ENCODE measurements around the gene LYAR.

LYAR gene

DNA sequence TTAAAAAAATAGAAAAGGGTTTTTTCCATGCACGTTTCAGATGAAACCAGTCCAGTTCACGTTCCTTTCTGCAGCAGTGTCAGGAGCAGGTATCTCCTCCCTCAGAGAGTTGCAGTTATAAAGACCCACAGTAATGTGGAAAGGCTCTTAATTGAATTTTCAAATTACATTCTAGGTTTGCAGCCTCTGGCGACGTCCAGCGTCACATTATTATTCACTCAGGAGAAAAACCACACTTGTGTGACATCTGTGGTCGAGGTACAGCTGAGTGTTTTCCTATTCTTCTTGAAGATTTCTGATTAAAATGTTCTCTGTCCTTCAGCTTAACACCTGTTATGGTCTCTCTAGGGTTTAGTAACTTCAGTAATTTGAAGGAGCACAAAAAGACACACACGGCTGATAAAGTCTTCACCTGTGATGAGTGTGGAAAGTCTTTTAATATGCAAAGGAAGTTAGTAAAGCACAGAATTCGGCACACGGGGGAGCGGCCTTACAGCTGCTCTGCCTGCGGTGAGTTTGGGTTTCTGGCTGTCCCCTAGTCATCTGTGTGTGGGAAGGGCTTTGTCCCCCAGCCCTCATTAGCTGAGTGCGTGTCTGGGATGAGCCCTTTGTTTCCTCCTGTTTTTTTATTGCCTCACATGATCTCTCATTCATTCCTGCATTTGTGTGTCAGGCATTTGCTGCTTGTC, 25.7 kb upstream of the LYAR start:
- DNase-seq: no peak

- DNase-seq: no peak
These were observed 21.2 kb upstream of the LYAR start for GRCh38 chr4:4311193-4311592.

GRCh38 chr4:4308800-4309441, 19.0 kb upstream of the LYAR start:
- no peak for DNase-seq

DNA sequence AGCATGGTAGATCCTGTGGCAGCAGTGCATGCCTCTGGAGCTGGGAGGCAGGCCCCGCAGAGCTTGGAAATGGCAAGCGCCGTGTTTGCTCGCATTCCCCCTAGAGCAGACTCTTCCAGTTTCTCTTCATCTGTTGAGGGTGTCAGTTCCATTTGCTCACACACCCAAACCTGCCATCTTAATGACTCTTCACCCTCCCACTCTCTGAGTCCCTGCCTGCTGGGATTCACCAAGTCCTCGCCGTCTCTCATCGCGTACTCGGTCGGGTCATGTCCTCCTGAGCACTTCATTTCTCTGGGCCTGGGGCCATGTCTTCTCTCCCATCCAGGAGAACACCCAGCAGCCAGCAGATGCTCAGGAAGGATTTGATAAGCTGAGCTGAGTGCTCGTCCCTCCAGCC, 17.0 kb upstream of the LYAR start:
- no peak for DNase-seq

DNA sequence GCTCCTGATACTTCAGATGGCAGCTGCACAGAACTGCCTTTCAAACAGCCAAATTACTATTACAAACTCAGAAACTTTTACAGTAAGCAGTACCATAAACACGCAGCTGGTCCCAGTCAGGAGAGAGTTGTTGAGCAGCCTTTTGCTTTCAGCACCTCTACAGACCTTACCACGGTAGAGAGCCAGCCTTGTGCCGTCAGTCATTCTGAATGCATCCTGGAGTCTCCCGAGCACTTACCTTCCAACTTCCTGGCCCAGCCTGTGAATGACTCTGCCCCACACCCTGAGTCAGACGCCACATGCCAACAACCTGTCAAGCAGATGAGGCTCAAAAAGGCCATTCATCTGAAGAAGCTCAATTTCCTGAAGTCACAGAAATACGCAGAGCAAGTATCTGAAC, 12.5 kb upstream of the LYAR start:
- DNase-seq: no peak

GRCh38 chr4:4302001-4302400, 12.0 kb upstream of the LYAR start:
- no peak for DNase-seq

DNA sequence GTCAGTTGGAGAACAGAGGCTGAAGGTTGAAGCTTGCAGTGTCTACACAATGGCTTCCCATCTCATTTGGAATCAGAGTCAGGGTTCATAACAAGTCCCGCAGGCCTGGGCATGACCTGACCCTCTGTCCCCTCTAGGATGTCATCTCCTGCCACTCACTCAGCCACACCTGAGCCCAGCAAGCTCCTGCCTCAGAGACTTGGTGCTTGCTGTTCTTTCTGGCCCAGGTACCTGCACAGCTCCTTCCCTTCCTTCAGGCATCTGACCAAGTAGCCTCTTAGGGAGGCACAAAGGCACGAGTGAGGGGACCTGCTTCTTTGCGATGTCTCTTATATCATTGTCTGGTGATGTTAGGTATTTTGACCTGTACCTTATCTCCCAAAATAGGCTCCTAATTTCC, 9.1 kb upstream of the LYAR start:
- DNase-seq: no peak

GRCh38 chr4:4296283-4296846, 6.4 kb upstream of the LYAR start:
- DNase-seq: no peak

GRCh38 chr4:4293279-4293678, 3.3 kb upstream of the LYAR start:
- no peak for DNase-seq

- peak; percentile 31 for DNase-seq
These were observed 385 bp downstream of the LYAR start for GRCh38 chr4:4289597-4289940.

GRCh38 chr4:4289055-4289454, 899 bp downstream of the LYAR start:
- DNase-seq: peak; percentile 8

DNA sequence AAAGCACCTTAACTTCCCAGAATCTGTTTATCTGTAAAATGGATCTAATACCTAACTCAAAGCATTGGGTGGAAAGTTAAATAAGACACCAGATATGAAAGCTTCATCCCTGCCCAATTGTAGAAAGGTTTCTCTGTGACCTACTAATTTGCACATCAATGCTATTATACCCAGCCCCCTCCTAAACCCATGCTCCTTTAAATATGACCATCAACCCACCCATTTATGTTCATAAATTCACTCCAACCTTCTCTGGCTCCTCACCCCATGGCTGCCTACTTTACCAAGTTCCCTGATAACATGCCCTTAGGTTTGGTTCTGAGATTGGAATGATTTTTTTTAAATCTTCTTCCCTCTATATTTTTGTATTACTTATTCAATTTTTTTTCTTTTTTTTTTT, 1.9 kb downstream of the LYAR start:
- no peak for DNase-seq

- DNase-seq: peak; percentile 68
These were observed 4.9 kb downstream of the LYAR start for GRCh38 chr4:4284827-4285618.

DNA sequence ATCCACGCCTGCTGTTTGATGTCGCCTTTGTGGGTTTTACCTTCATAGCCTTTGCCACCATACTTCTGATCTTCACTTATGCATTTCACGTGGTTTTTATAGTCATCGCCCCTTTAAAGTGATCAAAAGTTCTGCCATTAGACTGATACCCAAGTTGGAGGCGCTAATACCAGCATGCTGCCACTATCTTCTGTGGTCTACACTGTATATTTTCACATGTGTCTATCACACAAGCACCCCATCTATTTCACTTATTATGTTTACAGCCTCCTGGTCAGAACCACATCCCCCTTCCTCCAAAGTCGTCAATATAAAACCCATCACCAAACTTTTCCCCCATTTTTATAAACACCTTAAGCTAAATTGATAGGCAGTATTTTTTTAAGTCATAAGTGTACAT, 8.2 kb downstream of the LYAR start:
- DNase-seq: no peak

DNA sequence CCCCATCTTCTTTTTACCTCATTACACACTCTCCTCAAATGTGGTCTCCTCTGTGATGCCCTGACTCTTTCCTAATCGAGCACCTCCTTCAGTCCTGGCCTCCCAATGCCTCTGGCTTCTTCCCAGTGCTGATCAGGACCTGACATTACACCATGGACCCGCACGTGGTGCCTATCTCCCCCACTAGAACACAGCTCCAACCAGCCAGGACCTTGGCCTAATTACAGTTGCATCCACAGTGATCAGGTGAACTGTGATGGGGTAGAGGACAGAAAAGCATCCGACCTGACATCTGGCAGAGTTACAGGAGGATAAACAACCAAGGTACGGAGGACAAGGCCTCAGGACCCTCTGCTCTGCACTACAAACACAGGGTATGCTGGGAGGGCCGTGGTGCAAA, 12.4 kb downstream of the LYAR start:
- no peak for DNase-seq

DNA sequence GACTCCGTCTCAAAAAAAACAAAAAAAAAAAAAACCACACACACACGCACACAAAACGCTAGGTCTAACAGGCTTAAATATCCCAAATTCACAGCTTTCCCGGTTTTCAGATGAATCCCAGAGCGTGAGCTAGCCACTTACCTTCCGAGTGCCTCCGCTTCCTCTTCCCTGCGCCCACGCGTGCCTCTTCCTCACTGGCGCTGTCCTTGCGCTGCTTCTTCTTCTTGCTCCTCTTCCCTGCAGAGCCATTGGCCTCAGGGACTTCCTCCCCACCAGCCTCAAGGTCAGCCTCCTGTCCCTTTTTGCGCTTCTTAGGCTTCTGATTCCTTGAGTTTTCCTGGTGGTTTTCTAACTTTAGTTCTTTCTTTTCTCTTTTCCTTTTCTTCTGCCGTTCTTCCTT, 15.7 kb downstream of the LYAR start:
- no peak for DNase-seq

DNA sequence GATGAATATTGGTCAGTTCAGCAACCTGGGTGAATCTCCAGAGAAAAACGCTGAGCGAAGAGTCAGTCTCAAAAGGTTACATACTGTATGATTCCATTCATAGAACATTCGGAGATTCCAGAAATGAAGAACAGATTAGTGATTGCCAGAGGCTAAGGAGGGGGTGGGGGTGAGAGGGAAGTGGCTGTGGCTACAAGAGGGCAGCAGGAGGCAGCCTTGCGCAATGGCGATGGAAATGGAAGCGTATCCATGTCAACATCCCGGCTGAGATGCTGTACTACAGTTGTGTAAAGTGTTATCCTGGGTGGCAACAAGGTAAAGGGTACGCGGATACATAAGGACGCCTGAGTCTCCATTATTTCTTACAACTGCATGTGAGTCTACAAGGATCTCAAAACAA, 18.0 kb downstream of the LYAR start:
- peak; percentile 20 for DNase-seq

DNA sequence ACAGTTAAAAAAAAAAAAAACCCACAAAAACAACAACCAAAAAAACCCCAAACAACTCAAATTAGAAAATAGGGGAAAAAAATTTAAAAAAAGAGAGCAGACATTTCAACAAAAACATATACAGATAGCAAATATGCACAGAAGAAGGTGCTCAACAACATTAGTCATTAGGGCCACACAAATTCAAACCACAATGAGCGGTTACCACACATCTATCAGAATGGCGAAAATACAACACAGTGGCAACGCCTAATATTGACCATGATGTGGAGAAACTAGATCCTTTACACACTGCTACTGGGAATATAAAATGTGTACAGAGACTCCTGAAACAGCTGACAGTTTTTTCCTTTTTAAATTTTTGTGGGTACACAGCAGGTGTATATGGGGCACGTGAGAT, 19.4 kb downstream of the LYAR start:
- no peak for DNase-seq

DNA sequence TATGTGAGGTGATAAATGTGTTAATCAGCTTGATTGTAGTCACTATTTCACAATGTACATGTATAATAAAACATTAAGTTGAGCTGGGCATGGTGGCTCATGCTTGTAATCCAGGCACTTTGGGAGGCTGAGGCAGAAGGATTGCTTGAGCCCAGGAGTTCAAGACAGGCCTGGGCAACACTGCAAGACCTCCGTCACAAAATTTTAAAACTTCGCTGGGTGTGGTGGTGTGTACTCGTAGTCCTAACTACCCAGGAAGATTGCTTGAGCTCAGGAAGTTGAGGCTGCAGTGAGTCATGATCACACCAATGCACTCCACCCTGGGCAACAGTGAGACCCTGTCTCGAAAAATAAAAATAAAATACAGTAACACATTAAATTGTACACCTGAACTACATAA, 20.1 kb downstream of the LYAR start:
- DNase-seq: no peak

GRCh38 chr4:4269331-4269731, 20.6 kb downstream of the LYAR start:
- DNase-seq: no peak

DNA sequence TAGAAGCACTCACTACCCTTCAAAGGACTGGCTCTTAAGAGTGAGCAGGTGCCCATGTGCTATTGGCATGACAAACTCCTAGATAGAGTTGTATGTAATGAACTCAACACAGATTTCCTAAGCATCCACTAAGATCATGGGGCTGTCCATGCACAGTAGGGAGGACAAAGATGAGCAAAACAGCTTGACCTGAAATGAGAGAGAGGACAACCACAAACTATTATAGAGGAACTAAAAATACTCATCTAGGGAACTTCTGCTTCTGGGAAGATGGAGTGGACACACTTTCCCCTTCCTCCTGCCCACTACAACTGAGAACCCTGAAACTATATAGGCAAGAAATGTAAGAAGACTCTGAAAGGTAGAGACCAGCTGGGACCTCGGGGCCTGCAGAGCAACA, 21.2 kb downstream of the LYAR start:
- no peak for DNase-seq

DNA sequence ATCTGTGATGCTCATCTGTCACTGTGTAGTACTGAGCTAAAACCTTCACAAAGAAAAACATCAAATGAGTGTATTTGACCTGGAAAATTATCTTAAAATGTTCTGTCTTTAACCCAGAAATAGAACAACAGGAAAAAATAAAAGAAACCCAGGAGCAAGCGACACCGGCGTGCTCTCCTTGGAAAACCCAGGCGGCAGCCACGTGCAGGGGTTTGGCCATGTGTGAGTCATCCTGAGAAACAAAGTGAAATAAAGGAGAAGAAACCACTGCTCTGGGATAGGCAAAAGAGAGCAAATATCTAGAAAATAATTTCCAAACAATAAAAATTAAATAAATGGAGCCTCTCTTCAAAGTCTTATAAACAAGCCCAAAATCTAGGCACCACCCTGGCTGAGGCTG, 22.0 kb downstream of the LYAR start:
- no peak for DNase-seq

DNA sequence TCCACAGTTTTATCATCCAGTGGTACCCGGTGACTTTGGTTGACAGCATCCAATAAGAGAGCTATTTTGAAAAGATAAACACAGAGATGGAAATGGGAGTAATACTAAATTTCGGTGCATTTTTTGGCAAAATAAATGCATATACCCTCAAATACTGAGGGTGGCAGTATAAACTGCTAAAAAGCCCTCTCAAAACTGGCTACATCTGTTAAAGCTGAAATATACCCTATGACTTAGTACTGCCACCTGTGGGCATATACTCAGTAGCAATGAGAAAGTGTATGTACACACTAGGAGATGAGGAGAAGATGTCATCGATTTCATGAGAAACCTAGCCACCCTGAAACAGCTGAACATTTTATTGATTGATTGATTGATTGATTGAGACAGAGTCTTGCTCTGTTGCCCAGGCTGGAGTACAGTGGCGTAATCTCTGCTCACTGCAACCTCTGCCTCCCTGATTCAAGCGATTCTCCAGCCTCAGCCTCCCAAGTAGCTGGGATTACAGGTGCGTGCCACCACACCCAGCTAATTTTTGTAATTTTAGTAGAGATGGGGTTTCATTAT, 29.7 kb downstream of the LYAR start:
- peak; percentile 91 for DNase-seq
